Uterus (tissue), 2 donors: Measurements from ENCODE around the gene CLEC2D.

Source experiments
- POLR2A ChIP-seq, 2 donors: fragments of 450-650 bp; IDR thresholded peaks; one replicate each; pipeline ENCODE4 v1.6.1; 2016; ENCODE audit warnings: antibody characterized with exemption in 2 of 2, mild to moderate bottlenecking in 1 of 2, moderate library complexity in 1 of 2
- TF ChIP-seq, protein P1 (sequence below), 4 experiments: fragments of 200-600 bp in 2 of 4; fragments of 450-650 bp in 2 of 4; sonication (generic) in 2 of 4; IDR thresholded peaks; one replicate each; pipeline ENCODE4 v1.5.1; 2016 to 2019; ENCODE audit warnings: antibody characterized with exemption in 4 of 4, mild to moderate bottlenecking in 2 of 4, moderate library complexity in 1 of 4

DNA sequence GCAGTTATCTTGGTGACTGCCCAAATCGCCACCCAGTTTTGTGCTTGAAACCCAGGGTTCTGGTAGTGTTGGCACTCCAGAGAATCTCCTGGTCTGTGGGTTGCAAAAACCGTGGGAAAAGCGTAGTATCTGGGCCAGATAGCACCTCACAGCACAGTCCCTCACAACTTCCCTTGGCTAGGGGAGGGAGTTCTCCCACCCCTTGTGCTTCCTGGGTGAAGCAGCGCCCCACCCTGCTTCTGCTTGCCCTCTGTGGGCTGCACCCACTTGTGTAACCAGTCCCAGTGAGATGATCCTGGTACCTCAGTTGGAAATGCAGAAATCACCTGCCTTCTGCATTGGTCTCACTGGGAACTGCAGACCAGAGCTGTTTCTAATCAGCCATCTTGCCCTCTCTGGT, 16.4 kb downstream of the CLEC2D start:
- TF ChIP-seq, protein P1, sequence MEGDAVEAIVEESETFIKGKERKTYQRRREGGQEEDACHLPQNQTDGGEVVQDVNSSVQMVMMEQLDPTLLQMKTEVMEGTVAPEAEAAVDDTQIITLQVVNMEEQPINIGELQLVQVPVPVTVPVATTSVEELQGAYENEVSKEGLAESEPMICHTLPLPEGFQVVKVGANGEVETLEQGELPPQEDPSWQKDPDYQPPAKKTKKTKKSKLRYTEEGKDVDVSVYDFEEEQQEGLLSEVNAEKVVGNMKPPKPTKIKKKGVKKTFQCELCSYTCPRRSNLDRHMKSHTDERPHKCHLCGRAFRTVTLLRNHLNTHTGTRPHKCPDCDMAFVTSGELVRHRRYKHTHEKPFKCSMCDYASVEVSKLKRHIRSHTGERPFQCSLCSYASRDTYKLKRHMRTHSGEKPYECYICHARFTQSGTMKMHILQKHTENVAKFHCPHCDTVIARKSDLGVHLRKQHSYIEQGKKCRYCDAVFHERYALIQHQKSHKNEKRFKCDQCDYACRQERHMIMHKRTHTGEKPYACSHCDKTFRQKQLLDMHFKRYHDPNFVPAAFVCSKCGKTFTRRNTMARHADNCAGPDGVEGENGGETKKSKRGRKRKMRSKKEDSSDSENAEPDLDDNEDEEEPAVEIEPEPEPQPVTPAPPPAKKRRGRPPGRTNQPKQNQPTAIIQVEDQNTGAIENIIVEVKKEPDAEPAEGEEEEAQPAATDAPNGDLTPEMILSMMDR (IDR thresholded peaks at IDR 0.05): no peak
- no peak for TF ChIP-seq POLR2A (IDR thresholded peaks at IDR 0.05)
